ENCODE results near the gene SCGB1D4.

DNA sequence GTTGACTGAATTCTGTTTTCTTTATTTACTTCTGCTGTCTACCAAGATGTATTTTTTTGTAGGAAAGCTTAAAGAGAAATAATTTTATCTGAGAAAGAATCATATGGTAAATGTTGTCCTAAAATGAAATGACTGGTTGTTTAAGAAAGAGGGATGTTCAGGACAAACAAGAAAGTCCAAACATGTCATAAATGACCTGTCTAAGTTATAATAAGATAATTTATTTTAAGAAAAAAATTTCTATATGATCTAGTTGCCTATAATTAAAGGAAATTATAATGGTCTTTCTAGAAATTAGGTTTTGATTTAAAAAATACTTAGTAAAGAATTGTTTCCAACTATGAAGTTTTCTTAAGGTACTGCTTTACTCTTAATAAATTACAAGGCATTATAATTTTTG, 18.4 kb downstream of the SCGB1D4 start:
- TF ChIP-seq, protein P1, sequence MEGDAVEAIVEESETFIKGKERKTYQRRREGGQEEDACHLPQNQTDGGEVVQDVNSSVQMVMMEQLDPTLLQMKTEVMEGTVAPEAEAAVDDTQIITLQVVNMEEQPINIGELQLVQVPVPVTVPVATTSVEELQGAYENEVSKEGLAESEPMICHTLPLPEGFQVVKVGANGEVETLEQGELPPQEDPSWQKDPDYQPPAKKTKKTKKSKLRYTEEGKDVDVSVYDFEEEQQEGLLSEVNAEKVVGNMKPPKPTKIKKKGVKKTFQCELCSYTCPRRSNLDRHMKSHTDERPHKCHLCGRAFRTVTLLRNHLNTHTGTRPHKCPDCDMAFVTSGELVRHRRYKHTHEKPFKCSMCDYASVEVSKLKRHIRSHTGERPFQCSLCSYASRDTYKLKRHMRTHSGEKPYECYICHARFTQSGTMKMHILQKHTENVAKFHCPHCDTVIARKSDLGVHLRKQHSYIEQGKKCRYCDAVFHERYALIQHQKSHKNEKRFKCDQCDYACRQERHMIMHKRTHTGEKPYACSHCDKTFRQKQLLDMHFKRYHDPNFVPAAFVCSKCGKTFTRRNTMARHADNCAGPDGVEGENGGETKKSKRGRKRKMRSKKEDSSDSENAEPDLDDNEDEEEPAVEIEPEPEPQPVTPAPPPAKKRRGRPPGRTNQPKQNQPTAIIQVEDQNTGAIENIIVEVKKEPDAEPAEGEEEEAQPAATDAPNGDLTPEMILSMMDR (IDR thresholded peaks at IDR 0.05), result no peak
- TF ChIP-seq POLR2A (IDR thresholded peaks at IDR 0.05), result no peak

Data from body of pancreas (tissue), 4 donors.